Measurements from ENCODE around the gene INO80. TPM values are rescaled to one million over a fixed set of nuclear protein-coding genes. Genes with fewer than 3 reads are reported as not detected.
A peak's percentile ranks its signal among the peaks of the same experiment; 100 is the strongest.
"Not testable (repeated sequence)": the region's sequence is repeated elsewhere in the genome, so short reads cannot be mapped to it uniquely, and the experiment has no call there.

Gene INO80
- polyA plus RNA-seq, 1 experiment: 5.2 TPM

DNA sequence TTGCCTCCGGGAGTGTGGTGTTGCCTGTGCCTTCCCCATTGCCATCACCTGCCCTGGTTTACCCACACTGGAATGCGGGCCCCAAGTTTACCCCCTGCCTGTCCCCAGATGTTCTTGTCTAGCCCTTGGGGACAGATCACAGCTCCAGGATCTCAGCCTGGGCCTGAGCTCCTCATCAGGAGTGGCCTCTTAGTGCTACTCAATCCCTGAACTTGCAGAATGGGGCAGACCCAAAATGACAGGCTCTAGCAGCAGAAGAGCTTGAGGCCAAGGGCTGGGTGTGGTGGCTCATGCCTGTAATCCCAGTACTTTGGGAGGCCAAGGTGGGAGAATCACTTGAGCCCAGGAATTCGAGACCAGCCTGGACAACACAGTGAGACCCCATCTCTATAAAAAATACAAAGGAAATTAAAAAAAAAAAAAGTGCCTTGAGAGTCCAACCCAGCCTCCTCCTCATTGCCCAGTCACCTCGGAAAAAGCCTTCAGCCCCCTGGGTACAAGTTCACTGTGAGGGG, 159.0 kb downstream of the INO80 start:
- TF ChIP-seq CTCF (IDR thresholded peaks at IDR 0.05; ENCODE audit: insufficient read depth, low read depth, low read length): no peak
- Histone ChIP-seq H3K4me3 (ENCODE audit: low read depth, low read length) (no peak overlapping the region), H3K36me3 (ENCODE audit: control insufficient read depth, insufficient read depth, low read length) (peaks cover 19% of the 10 kb centered on the region), H3K27me3 (ENCODE audit: control insufficient read depth, insufficient read depth, low read length) (no peaks in the 10 kb centered on the region)
- ChIA-PET CTCF (interaction anchor here (0.6 to 1.5 kb wide), 5 partner anchors 15 to 69 kb away, joined by 3 to 7 read pairs (median 4); no protein-coding TSS in a partner anchor), POLR2A (interaction anchor here (0.7 kb wide), 1 partner anchor 48 kb away, joined by 3 read pairs; no protein-coding TSS in a partner anchor)
- no peak for DNase-seq (ENCODE audit: low read depth)

DNA sequence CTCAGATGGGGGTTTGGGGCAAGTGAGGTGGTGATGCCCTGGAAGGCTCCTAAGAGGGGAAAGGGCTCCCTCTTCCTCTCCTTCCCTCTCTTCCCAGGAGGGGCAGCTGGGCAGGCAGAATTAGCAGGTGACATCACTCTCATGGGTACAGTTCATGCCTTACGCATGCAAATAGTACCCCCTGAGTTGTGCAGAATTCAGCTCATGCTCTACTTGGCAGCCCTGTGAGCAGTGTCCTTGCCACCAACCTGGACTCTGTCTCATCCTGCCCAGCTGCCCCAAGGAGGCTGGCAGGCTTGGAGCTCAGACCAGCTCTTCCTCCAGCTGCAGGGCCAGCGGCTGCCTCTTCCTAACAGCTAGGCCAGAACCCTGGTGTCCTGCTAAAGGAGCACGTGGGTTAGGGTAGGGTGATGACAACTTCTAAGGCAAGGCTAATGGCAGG, 159.5 kb downstream of the INO80 start:
- no peak for DNase-seq (ENCODE audit: low read depth)
- H3K4me3 ChIP-seq (ENCODE audit: low read depth, low read length): no peak overlapping the region
- no peak for TF ChIP-seq CTCF (IDR thresholded peaks at IDR 0.05; ENCODE audit: insufficient read depth, low read depth, low read length)
- ChIA-PET CTCF (interaction anchor here (0.6 to 1.5 kb wide), 5 partner anchors 14 to 1107 kb away, joined by 3 to 7 read pairs (median 4); no protein-coding TSS in a partner anchor), POLR2A (no interaction called here)
- H3K27me3 ChIP-seq (ENCODE audit: control insufficient read depth, insufficient read depth, low read length): no peaks in the 10 kb centered on the region
- peaks cover 19% of the 10 kb centered on the region for H3K36me3 ChIP-seq (ENCODE audit: control insufficient read depth, insufficient read depth, low read length)

DNA sequence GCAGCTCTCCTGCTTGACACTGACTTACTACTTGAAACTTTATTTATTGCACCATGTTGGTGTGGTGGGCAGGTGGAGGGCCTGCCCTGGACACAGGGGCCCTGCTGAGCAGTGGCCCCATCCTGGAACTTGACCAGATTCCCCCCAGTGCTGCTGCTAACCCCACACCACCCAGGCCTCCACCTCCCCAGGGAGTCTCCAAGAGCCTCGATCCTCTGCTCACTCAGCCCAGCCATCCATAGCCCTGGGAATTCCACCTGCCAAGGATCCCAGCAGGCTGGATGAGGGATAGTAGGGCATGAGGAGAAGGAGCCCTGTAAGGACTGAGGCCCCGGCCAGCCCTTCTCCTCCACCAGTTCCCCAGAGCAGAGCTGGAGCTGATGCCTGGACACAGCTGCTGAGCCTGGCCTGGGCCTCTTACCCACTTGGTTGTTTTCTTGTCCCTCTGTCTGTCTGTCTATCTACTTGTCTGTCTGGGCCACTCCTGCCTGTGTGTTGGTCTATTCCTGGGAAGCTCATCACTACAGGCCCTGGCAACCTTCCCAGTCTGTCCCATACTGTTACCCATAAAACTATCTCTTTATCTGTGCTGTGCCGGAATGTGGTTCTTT, 160.0 kb downstream of the INO80 start:
- TF ChIP-seq CTCF (IDR thresholded peaks at IDR 0.05; ENCODE audit: insufficient read depth, low read depth, low read length): no peak
- CTCF ChIA-PET: interaction anchor here (0.6 to 7.8 kb wide), 7 partner anchors 14 to 1107 kb away, joined by 3 to 77 read pairs (median 4); no protein-coding TSS in a partner anchor
- POLR2A ChIA-PET: interaction anchor here (0.6 kb wide), 1 partner anchor 27 kb away, joined by 3 read pairs; no protein-coding TSS in a partner anchor
- H3K4me3 ChIP-seq (ENCODE audit: low read depth, low read length): peak overlapping the region; percentile 92; the same call in 1 of the 2 replicates
- no peak for DNase-seq (ENCODE audit: low read depth)
- H3K36me3 ChIP-seq (ENCODE audit: control insufficient read depth, insufficient read depth, low read length): peaks cover 19% of the 10 kb centered on the region
- no peaks in the 10 kb centered on the region for H3K27me3 ChIP-seq (ENCODE audit: control insufficient read depth, insufficient read depth, low read length)

GRCh38 chr15:40955141-40955903, 160.8 kb downstream of the INO80 start:
- TF ChIP-seq CTCF (IDR thresholded peaks at IDR 0.05; ENCODE audit: insufficient read depth, low read depth, low read length): no peak
- peaks cover 19% of the 10 kb centered on the region for H3K36me3 ChIP-seq (ENCODE audit: control insufficient read depth, insufficient read depth, low read length)
- POLR2A ChIA-PET: interaction anchor here (0.6 to 1.4 kb wide), 2 partner anchors 27 to 50 kb away, joined by 3 read pairs; no protein-coding TSS in a partner anchor
- no peak for DNase-seq (ENCODE audit: low read depth)
- no peaks in the 10 kb centered on the region for H3K27me3 ChIP-seq (ENCODE audit: control insufficient read depth, insufficient read depth, low read length)
- peak overlapping the region; percentile 92 for H3K4me3 ChIP-seq (ENCODE audit: low read depth, low read length)
- CTCF ChIA-PET: interaction anchor here (1.2 to 7.8 kb wide), 4 partner anchors 14 to 67 kb away, joined by 4 to 77 read pairs (median 4); no protein-coding TSS in a partner anchor

- H3K27me3 ChIP-seq (ENCODE audit: control insufficient read depth, insufficient read depth, low read length); DNase-seq (ENCODE audit: low read depth): not testable (repeated sequence)
- POLR2A ChIA-PET: interaction anchor here (0.6 to 1.4 kb wide), 3 partner anchors 45 to 309 kb away, joined by 3 read pairs; no protein-coding TSS in a partner anchor
- Histone ChIP-seq H3K4me3 (ENCODE audit: low read depth, low read length) (peak overlapping the region; percentile 92), H3K36me3 (ENCODE audit: control insufficient read depth, insufficient read depth, low read length) (peaks cover 19% of the 10 kb centered on the region)
- CTCF ChIA-PET: interaction anchor here (1.1 to 7.8 kb wide), 4 partner anchors 13 to 68 kb away, joined by 4 to 77 read pairs (median 6); no protein-coding TSS in a partner anchor
Measured at GRCh38 chr15:40954158-40954848, 161.8 kb downstream of the INO80 start.

Data from BJ (cell line).